Measurements from ENCODE around the gene PSMA7. TPM values are rescaled to one million over a fixed set of nuclear protein-coding genes. Genes with fewer than 3 reads are reported as not detected.

The PSMA7 gene
- total and polyA plus RNA-seq, 2 of the 8 experiments (the other 6 are each of a cell fraction or from before 2014, with no cell fraction given), result 361 to 648 TPM

DNA sequence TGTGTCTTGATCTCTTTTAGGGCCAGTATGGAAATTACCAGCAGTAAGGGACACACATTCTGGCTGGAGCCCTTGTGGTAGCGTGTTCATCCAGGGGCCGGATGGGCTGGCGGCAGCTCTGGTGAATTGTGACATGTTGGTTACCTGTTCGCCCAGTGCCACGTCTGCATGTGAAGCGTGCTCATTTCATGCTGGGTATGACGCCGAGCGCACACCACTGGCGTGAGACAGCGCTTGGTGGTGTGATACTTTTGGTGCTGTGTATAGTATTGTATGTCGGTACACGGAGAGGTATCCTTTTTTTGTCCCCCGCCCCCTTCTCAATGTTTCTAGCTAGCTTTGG lies 35.9 kb upstream of the PSMA7 start (continued):
- no peak for TF ChIP-seq CBX5 (IDR thresholded peaks at IDR 0.05; ENCODE audit: low read depth, low read length)
- no peak for TF ChIP-seq SIN3A (conservative IDR thresholded peaks at IDR 0.05 in 1 of 2, IDR thresholded peaks at IDR 0.05 in 1 of 2; ENCODE audit: low read depth in 1 of 2, low read length in 2 of 2)
- TF ChIP-seq CEBPB (IDR thresholded peaks at IDR 0.05; ENCODE audit: low read depth, low read length), result no peak
- no peak for TF ChIP-seq ASH2L (IDR thresholded peaks at IDR 0.05; ENCODE audit: low read length)
- TF ChIP-seq BACH1 (IDR thresholded peaks at IDR 0.05; ENCODE audit: low read length), result no peak
- no peak for TF ChIP-seq ATF2 (IDR thresholded peaks at IDR 0.05; ENCODE audit: low read length)
